GM12864 (cell line): ENCODE data around the gene ABCB9.

Source experiments
- DNase-seq: peaks from one replicate; pipeline ENCODE4 v3.0.0-alpha.2; 2011; ENCODE audit warnings: low read depth
- H3K4me3 ChIP-seq: 2 replicates; pipeline ENCODE4 v1.5.1; 2011; ENCODE audit warnings: mild to moderate bottlenecking, low read depth, low read length, control low read depth
- TF ChIP-seq, protein P1 (sequence below): IDR thresholded peaks from 2 replicates; pipeline ENCODE4 v1.5.1; 2011; ENCODE audit warnings: low read depth, mild to moderate bottlenecking, moderate library complexity, low read length, control low read depth, inconsistent platforms; ENCODE audit errors: missing control alignments

The ABCB9 gene

GRCh38 chr12:122959566-122960192 lies 6.6 kb downstream of the ABCB9 start:
- H3K4me3 ChIP-seq = no peak overlapping the region
- TF ChIP-seq, protein P1, sequence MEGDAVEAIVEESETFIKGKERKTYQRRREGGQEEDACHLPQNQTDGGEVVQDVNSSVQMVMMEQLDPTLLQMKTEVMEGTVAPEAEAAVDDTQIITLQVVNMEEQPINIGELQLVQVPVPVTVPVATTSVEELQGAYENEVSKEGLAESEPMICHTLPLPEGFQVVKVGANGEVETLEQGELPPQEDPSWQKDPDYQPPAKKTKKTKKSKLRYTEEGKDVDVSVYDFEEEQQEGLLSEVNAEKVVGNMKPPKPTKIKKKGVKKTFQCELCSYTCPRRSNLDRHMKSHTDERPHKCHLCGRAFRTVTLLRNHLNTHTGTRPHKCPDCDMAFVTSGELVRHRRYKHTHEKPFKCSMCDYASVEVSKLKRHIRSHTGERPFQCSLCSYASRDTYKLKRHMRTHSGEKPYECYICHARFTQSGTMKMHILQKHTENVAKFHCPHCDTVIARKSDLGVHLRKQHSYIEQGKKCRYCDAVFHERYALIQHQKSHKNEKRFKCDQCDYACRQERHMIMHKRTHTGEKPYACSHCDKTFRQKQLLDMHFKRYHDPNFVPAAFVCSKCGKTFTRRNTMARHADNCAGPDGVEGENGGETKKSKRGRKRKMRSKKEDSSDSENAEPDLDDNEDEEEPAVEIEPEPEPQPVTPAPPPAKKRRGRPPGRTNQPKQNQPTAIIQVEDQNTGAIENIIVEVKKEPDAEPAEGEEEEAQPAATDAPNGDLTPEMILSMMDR = no peak
- DNase-seq = no peak

DNA sequence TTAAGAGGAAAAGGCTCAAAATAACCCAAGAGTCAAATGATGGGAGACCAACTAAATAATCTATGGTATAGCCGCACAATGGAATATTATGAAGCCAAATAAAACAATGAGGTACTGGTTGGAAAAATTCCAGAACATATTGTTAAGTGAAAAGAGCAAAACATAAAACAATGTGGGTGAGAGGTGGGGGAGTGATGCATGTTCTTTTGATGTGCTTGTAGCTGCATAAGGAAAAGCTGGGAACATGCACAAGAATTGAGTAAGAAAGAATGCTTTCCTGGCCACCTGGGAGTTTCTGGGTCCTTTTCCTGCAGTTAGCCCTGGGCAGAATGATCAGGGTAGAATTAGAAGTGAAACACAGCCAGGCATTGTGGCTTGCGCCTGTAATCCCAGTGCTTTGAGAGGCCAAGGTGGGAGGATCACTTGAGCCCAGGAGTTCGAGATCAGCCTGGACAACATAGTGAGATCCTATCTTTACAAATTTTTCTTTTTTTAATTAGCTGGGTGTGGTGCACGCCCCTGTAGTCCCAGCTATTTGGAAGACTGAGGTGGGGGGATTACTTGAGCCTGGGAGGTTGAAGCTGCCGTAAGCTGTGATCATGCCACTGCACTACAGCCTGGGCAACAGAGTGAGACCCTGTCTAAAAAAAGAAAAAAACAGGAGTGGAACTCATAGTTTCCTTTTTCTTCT lies 7.9 kb downstream of the ABCB9 start:
- TF ChIP-seq, protein P1 = no peak
- H3K4me3 ChIP-seq = no peak overlapping the region
- DNase-seq = no peak

GRCh38 chr12:122956035-122956434 lies 10.2 kb downstream of the ABCB9 start:
- H3K4me3 ChIP-seq = no peak overlapping the region
- TF ChIP-seq, protein P1 = no peak
- DNase-seq = no peak

DNA sequence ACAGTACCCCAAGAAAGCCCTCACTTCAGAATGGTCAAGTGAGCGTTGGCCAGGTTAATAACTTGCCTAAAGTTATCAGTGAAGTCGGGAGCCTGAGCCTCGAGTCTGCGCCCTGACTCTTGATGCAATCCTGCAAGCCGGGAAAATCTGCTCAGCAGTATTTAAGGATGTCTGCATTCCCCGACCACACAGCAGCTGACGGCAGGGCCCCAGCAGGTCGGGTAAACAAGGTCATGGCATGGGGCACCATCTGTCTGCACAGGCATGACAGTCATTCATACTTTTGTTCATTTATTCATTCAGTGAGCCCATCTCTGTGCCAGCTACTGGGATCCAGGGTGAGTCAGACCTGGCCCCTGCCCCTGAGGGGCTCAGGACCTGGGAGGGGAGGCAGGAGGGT lies 11.1 kb downstream of the ABCB9 start:
- DNase-seq = no peak
- TF ChIP-seq, protein P1 = no peak
- H3K4me3 ChIP-seq = no peak overlapping the region

- DNase-seq = no peak
- TF ChIP-seq, protein P1 = peak; percentile 94
- H3K4me3 ChIP-seq = no peak overlapping the region
These were observed 14.0 kb downstream of the ABCB9 start for GRCh38 chr12:122951979-122952892.

- no peak overlapping the region for H3K4me3 ChIP-seq
- no peak for DNase-seq
- TF ChIP-seq, protein P1 = no peak
These were observed 14.9 kb downstream of the ABCB9 start for GRCh38 chr12:122951406-122951805.
